ENCODE measurements around the gene UVRAG. TPM values are rescaled to one million over a fixed set of nuclear protein-coding genes. Genes with fewer than 3 reads are reported as not detected.

Gene UVRAG
- total RNA-seq, 1 donor from 2014 or later: 31.0 TPM

GRCh38 chr11:75910426-75911145 is 95.6 kb downstream of the UVRAG start:
- intact Hi-C loops (cut with DNase I): no loop called here
- no peaks in the 10 kb centered on the region for H3K27me3 ChIP-seq
- no peaks in the 10 kb centered on the region for H3K9me3 ChIP-seq
- H3K36me3 ChIP-seq: peaks cover 5% of the 10 kb centered on the region
- no peak for TF ChIP-seq CTCF (IDR thresholded peaks at IDR 0.05)
- H3K4me3 ChIP-seq: no peak overlapping the region
- H3K4me1 ChIP-seq: peaks cover 7% of the 10 kb centered on the region
- DNase-seq (no peak), ATAC-seq (no peak)
- H3K27ac ChIP-seq: no peak overlapping the region

- DNase-seq (no peak), ATAC-seq (no peak)
- Histone ChIP-seq H3K27me3 (no peaks in the 10 kb centered on the region), H3K9me3 (no peaks in the 10 kb centered on the region), H3K4me3 (no peak overlapping the region), H3K36me3 (peaks cover 5% of the 10 kb centered on the region), H3K4me1 (peaks cover 7% of the 10 kb centered on the region), H3K27ac (no peak overlapping the region)
- intact Hi-C loops (cut with DNase I): no loop called here
- no peak for TF ChIP-seq CTCF (IDR thresholded peaks at IDR 0.05)
Observed at GRCh38 chr11:75911459-75911858, 96.4 kb downstream of the UVRAG start.

- Histone ChIP-seq H3K27ac (no peak overlapping the region), H3K4me1 (peaks cover under 1% of the 10 kb centered on the region), H3K9me3 (no peaks in the 10 kb centered on the region), H3K36me3 (peaks cover 5% of the 10 kb centered on the region), H3K4me3 (no peak overlapping the region), H3K27me3 (no peaks in the 10 kb centered on the region)
- TF ChIP-seq CTCF (IDR thresholded peaks at IDR 0.05): no peak
- ATAC-seq (no peak), DNase-seq (no peak)
- intact Hi-C loops (cut with DNase I): no loop called here
Observed at GRCh38 chr11:75913984-75914383, 99.0 kb downstream of the UVRAG start.

GRCh38 chr11:75916882-75917281 is 101.9 kb downstream of the UVRAG start:
- H3K9me3 ChIP-seq: no peaks in the 10 kb centered on the region
- H3K4me1 ChIP-seq: peaks cover 8% of the 10 kb centered on the region

GRCh38 chr11:75918331-75918730 is 103.3 kb downstream of the UVRAG start:
- H3K9me3 ChIP-seq: no peaks in the 10 kb centered on the region
- TF ChIP-seq CTCF (IDR thresholded peaks at IDR 0.05): no peak
- no peak for ATAC-seq
- no peak overlapping the region for H3K27ac ChIP-seq
- DNase-seq: no peak
- peaks cover 3% of the 10 kb centered on the region for H3K36me3 ChIP-seq
- no peak overlapping the region for H3K4me3 ChIP-seq
- H3K27me3 ChIP-seq: no peaks in the 10 kb centered on the region
- peaks cover 8% of the 10 kb centered on the region for H3K4me1 ChIP-seq
- intact Hi-C loops (cut with DNase I): no loop called here

More at GRCh38 chr11:75916882-75917281, 101.9 kb downstream of the UVRAG start:
- no peak for TF ChIP-seq CTCF (IDR thresholded peaks at IDR 0.05)
- Histone ChIP-seq H3K36me3 (peaks cover 5% of the 10 kb centered on the region), H3K27ac (no peak overlapping the region), H3K4me3 (no peak overlapping the region), H3K27me3 (no peaks in the 10 kb centered on the region)
- ATAC-seq (no peak), DNase-seq (no peak)
- intact Hi-C loops (cut with DNase I): no loop called here
